WTC11 (cell line): Measurements from ENCODE around the gene CCDC158. TPM values are rescaled to one million over a fixed set of nuclear protein-coding genes. Genes with fewer than 3 reads are reported as not detected.

Experiments used
- total RNA-seq: library from RNA; stranded (reverse); gene quantifications from 3 replicates; pipeline ENCODE4 v1.2.3, GENCODE V29; 2021

CCDC158 gene
- total RNA-seq, 1 experiment from 2014 or later = 0.15 TPM

Other genes starting within 250 kb of the CCDC158 start
- 38.0 to 42.2 TPM (median 39.9 TPM) in 3 replicates for gene SCARB2, start 207.3 kb downstream of the CCDC158 start, total RNA-seq
- gene FAM47E, start 169.4 kb downstream of the CCDC158 start, total RNA-seq = 1.4 to 1.6 TPM (median 1.6 TPM) in 3 replicates
- 1.4 to 2.6 TPM (median 2.0 TPM) in 3 replicates for gene STBD1, start 114.4 kb downstream of the CCDC158 start, total RNA-seq
- 52.2 to 71.9 TPM (median 52.6 TPM) in 3 replicates for gene SHROOM3, start 14.1 kb upstream of the CCDC158 start, total RNA-seq